H1 (cell line): ENCODE results near the gene INPP5A. TPM values are rescaled to one million over a fixed set of nuclear protein-coding genes. Genes with fewer than 3 reads are reported as not detected.

Experiments used
- CTCF ChIA-PET: fragments of 300-600 bp; sonication (Branson Sonifier 250); formaldehyde crosslinking; loops from one replicate; lab custom pipeline; 2021; ENCODE audit not compliant: partially characterized antibody; lab: Charles Lee
- POLR2A ChIA-PET: fragments of 300-600 bp; sonication (Branson Sonifier 250); formaldehyde crosslinking; loops from one replicate; lab custom pipeline; 2021; ENCODE audit warnings: inconsistent platforms; ENCODE audit not compliant: partially characterized antibody; lab: Charles Lee
- DNase-seq, 2 experiments: peaks; one replicate each; pipeline versions ENCODE4 v3.0.0 to v3.0.0-alpha.2; 2010 to 2022; ENCODE audit warnings: low spot score in 2 of 2, low read depth in 1 of 2, mixed read lengths in 1 of 2
- FAIRE-seq: peaks from 2 replicates; lab custom pipeline; 2011; peaks lifted over from hg19 to GRCh38; lab: Jason Lieb, UNC
- H2AFZ ChIP-seq: 2 replicates; pipeline ENCODE4 v1.8.1; 2012; ENCODE audit warnings: low read length, inconsistent platforms
- H2AK5ac ChIP-seq: 2 replicates; pipeline ENCODE4 v1.6.1; 2013; ENCODE audit warnings: low read depth, low read length
- H2BK120ac ChIP-seq: replicated peaks from 2 replicates; pipeline ENCODE3; 2013; ENCODE audit warnings: low read depth, low read length, inconsistent platforms
- H2BK12ac ChIP-seq: 2 replicates; pipeline ENCODE4 v1.6.1; 2013; ENCODE audit warnings: low read depth, low read length
- H2BK15ac ChIP-seq: 2 replicates; pipeline ENCODE4 v1.6.1; 2013; ENCODE audit warnings: low read length
- H2BK20ac ChIP-seq: 2 replicates; pipeline ENCODE4 v1.6.1; 2013; ENCODE audit warnings: low read length
- H2BK5ac ChIP-seq: 2 replicates; pipeline ENCODE4 v1.6.1; 2013; ENCODE audit warnings: low read depth, low read length
- H3K14ac ChIP-seq: 2 replicates; pipeline ENCODE4 v1.6.1; 2013; ENCODE audit warnings: inconsistent platforms; ENCODE audit not compliant: insufficient read length
- H3K18ac ChIP-seq: 2 replicates; pipeline ENCODE4 v1.6.1; 2013; ENCODE audit warnings: low read length; ENCODE audit errors: extremely low read depth
- H3K23ac ChIP-seq: 2 replicates; pipeline ENCODE4 v1.6.1; 2013; ENCODE audit warnings: inconsistent platforms; ENCODE audit not compliant: insufficient read length
- H3K23me2 ChIP-seq: 2 replicates; pipeline ENCODE4 v1.6.1; 2013; ENCODE audit warnings: low read depth, low read length
- H3K27ac ChIP-seq: 2 replicates; pipeline ENCODE4 v1.6.1; 2011; ENCODE audit warnings: low read depth, low read length, inconsistent platforms
- H3K27me3 ChIP-seq, 4 experiments: replicated peaks in 1 of 4; 1 replicate in 1 of 4; 2 replicates in 3 of 4; pipeline versions ENCODE4 v1.6.1 to v1.8.1; 2011 to 2013; ENCODE audit warnings: low read length in 3 of 4, mild to moderate bottlenecking in 3 of 4, inconsistent platforms in 2 of 4, mixed read lengths in 2 of 4, moderate library complexity in 1 of 4; ENCODE audit not compliant: control insufficient read depth in 3 of 4, insufficient read depth in 3 of 4; ENCODE audit errors: extremely low read depth in 1 of 4
- H3K36me3 ChIP-seq, 4 experiments: 2 replicates each; pipeline versions ENCODE4 v1.6.1 to v1.8.1; 2011 to 2013; ENCODE audit warnings: mild to moderate bottlenecking in 4 of 4, low read length in 3 of 4, moderate library complexity in 2 of 4, control low read depth in 1 of 4, inconsistent platforms in 1 of 4; ENCODE audit not compliant: insufficient read depth in 4 of 4, control insufficient read depth in 2 of 4
- H3K4ac ChIP-seq: replicated peaks from 2 replicates; pipeline ENCODE3; 2013; ENCODE audit warnings: low read length, low read depth, mixed read lengths, inconsistent platforms; ENCODE audit not compliant: insufficient read length
- H3K4me1 ChIP-seq, 4 experiments: replicated peaks in 1 of 4; 1 replicate in 1 of 4; 2 replicates in 3 of 4; pipeline versions ENCODE4 v1.6.1 to v1.8.1; 2011 to 2013; ENCODE audit warnings: low read length in 3 of 4, inconsistent platforms in 2 of 4, mixed read lengths in 1 of 4; ENCODE audit not compliant: insufficient read depth in 4 of 4, control insufficient read depth in 3 of 4
- H3K4me2 ChIP-seq, 2 experiments: 2 replicates each; pipeline versions ENCODE4 v1.6.1 to v1.8.1; 2011 to 2013; ENCODE audit warnings: low read depth in 2 of 2, low read length in 2 of 2, control low read depth in 1 of 2, inconsistent platforms in 1 of 2, mild to moderate bottlenecking in 1 of 2; ENCODE audit not compliant: insufficient read depth in 1 of 2
- H3K4me3 ChIP-seq, 4 experiments: fragments of 200-600, 300-600 bp in 1 of 4; sonication (generic), shearing (Covaris generic), sonication (Bioruptor Twin) in 1 of 4; 2 replicates each; pipeline versions ENCODE4 v1.5.1 to v1.8.1; 2011 to 2016; ENCODE audit warnings: low read length in 4 of 4, low read depth in 3 of 4, control low read depth in 2 of 4, inconsistent platforms in 2 of 4, mild to moderate bottlenecking in 2 of 4, mixed read lengths in 1 of 4, moderate library complexity in 1 of 4; ENCODE audit not compliant: insufficient read depth in 2 of 4; ENCODE audit errors: extremely low read depth in 1 of 4
- H3K56ac ChIP-seq: replicated peaks from 2 replicates; pipeline ENCODE3; 2013; ENCODE audit warnings: low read depth, mild to moderate bottlenecking, mixed read lengths, low read length, inconsistent platforms; ENCODE audit not compliant: insufficient read length
- H3K79me1 ChIP-seq: 2 replicates; pipeline ENCODE4 v1.6.1; 2013; ENCODE audit warnings: low read depth, low read length, control low read depth
- H3K79me2 ChIP-seq, 2 experiments: 2 replicates each; pipeline versions ENCODE4 v1.6.1 to v1.8.1; 2012 to 2013; ENCODE audit warnings: low read length in 2 of 2, mild to moderate bottlenecking in 2 of 2, inconsistent platforms in 1 of 2; ENCODE audit not compliant: insufficient read depth in 2 of 2, control insufficient read depth in 1 of 2
- H3K9ac ChIP-seq, 4 experiments: replicated peaks in 1 of 4; 1 replicate in 1 of 4; 2 replicates in 3 of 4; pipeline versions ENCODE4 v1.6.1 to v1.8.1; 2011 to 2013; ENCODE audit warnings: low read depth in 3 of 4, low read length in 3 of 4, control low read depth in 2 of 4, mild to moderate bottlenecking in 2 of 4, moderate library complexity in 2 of 4, inconsistent platforms in 1 of 4; ENCODE audit errors: extremely low read depth in 1 of 4
- H3K9me3 ChIP-seq, 2 experiments: 2 replicates each; pipeline versions ENCODE4 v1.6.1 to v1.8.1; 2012 to 2013; ENCODE audit warnings: mild to moderate bottlenecking in 2 of 2, moderate library complexity in 2 of 2, control low read depth in 1 of 2, inconsistent platforms in 1 of 2, low read depth in 1 of 2, low read length in 1 of 2, mixed read lengths in 1 of 2; ENCODE audit not compliant: insufficient read depth in 2 of 2
- H4K20me1 ChIP-seq, 2 experiments: replicated peaks in 1 of 2; 2 replicates each; pipeline versions ENCODE3 to v1.8.1; 2011 to 2013; ENCODE audit warnings: inconsistent platforms in 2 of 2, low read length in 2 of 2, mild to moderate bottlenecking in 1 of 2; ENCODE audit not compliant: insufficient read depth in 2 of 2, control insufficient read depth in 1 of 2
- H4K5ac ChIP-seq: 2 replicates; pipeline ENCODE4 v1.6.1; 2013; ENCODE audit warnings: low read length, low read depth, mixed read lengths, inconsistent platforms; ENCODE audit not compliant: insufficient read length
- H4K8ac ChIP-seq: 2 replicates; pipeline ENCODE4 v1.8.0; 2013; ENCODE audit warnings: mild to moderate bottlenecking, moderate library complexity, low read length, inconsistent platforms; ENCODE audit not compliant: insufficient read depth; ENCODE audit errors: extremely low read depth
- H4K91ac ChIP-seq: replicated peaks from 2 replicates; pipeline ENCODE3; 2013; ENCODE audit warnings: low read length, mixed read lengths, inconsistent platforms; ENCODE audit not compliant: insufficient read length
- BACH1 ChIP-seq: IDR thresholded peaks from 2 replicates; pipeline ENCODE4 v1.6.1; 2012; ENCODE audit warnings: low read length, improper control_type of control experiment
- CBX8 ChIP-seq: fragments of 300-800, 300-1000 bp; sonication (generic); IDR thresholded peaks from 2 replicates; pipeline ENCODE4 v1.7.1; 2016; ENCODE audit warnings: low read depth, low read length, borderline replicate concordance
- CEBPB ChIP-seq: IDR thresholded peaks from 2 replicates; pipeline ENCODE4 v1.6.1; 2012; ENCODE audit warnings: low read depth, low read length
- JUN ChIP-seq: IDR thresholded peaks from 2 replicates; pipeline ENCODE4 v1.6.1; 2011; ENCODE audit warnings: low read depth, mild to moderate bottlenecking, improper control_type of control experiment, low read length
- JUND ChIP-seq: IDR thresholded peaks from 2 replicates; pipeline ENCODE4 v1.6.1; 2011; ENCODE audit warnings: mild to moderate bottlenecking, improper control_type of control experiment, low read length
- KDM1A ChIP-seq: fragments of 200-600, 300-600 bp; sonication (generic); IDR thresholded peaks from 2 replicates; pipeline ENCODE4 v1.7.1; 2016; ENCODE audit warnings: mild to moderate bottlenecking, low read length, borderline replicate concordance
- POLR2A ChIP-seq, 2 experiments: IDR thresholded peaks; 1 replicate in 1 of 2; 2 replicates in 1 of 2; pipeline ENCODE4 v1.6.1; 2011; ENCODE audit warnings: low read depth in 2 of 2, low read length in 2 of 2, mild to moderate bottlenecking in 2 of 2; ENCODE audit errors: control extremely low read depth in 1 of 2
- RBBP5 ChIP-seq: IDR thresholded peaks from 2 replicates; pipeline ENCODE4 v1.7.1; 2012; ENCODE audit warnings: low read depth, mild to moderate bottlenecking, inconsistent platforms, low read length, moderate library complexity, borderline replicate concordance
- RFX5 ChIP-seq: IDR thresholded peaks from 2 replicates; pipeline ENCODE4 v1.6.1; 2011; ENCODE audit warnings: low read depth, low read length, improper control_type of control experiment, borderline replicate concordance
- RXRA ChIP-seq: IDR thresholded peaks from 2 replicates; pipeline ENCODE4 v1.6.1; 2011; ENCODE audit warnings: low read depth, mild to moderate bottlenecking, low read length, moderate library complexity; ENCODE audit not compliant: insufficient read depth
- SIRT6 ChIP-seq: IDR thresholded peaks from one replicate; pipeline ENCODE4 v1.7.1; 2012; ENCODE audit warnings: low read length, inconsistent platforms
- SP4 ChIP-seq: IDR thresholded peaks from 2 replicates; pipeline ENCODE4 v1.6.1; 2012; ENCODE audit warnings: low read length, inconsistent platforms
- SRF ChIP-seq: IDR thresholded peaks from 2 replicates; pipeline ENCODE4 v1.6.1; 2011; ENCODE audit warnings: mild to moderate bottlenecking, low read depth, low read length, moderate library complexity
- TAF7 ChIP-seq: optimal IDR thresholded peaks from 2 replicates; pipeline ENCODE3; 2011; ENCODE audit warnings: low read depth, mild to moderate bottlenecking, inconsistent platforms, low read length, moderate library complexity, borderline replicate concordance
- TCF12 ChIP-seq: IDR thresholded peaks from 2 replicates; pipeline ENCODE4 v1.6.1; 2011; ENCODE audit warnings: low read depth, mild to moderate bottlenecking, low read length
- WGBS, 2 experiments: shearing (Covaris generic) in 1 of 2; methylation state at CpG; one replicate each; pipeline versions ENCODE4 v1.1.6 to v1.1.7; 2013 to 2015; ENCODE audit warnings: low lambda C conversion rate in 2 of 2, mixed read lengths in 2 of 2, inconsistent platforms in 1 of 2, low coverage in 1 of 2, missing lambda C conversion rate in 1 of 2; ENCODE audit not compliant: insufficient replicate concordance in 2 of 2, insufficient coverage in 1 of 2, insufficient read length in 1 of 2; ENCODE audit errors: extremely low coverage in 1 of 2, missing lambda C conversion rate in 1 of 2; 5-methylcytosine and 5-hydroxymethylcytosine counted together
- polyA plus RNA-seq, 7 experiments: library from polyadenylated mRNA; depleted of rRNA in 3 of 7; stranded (reverse) in 5 of 7; unstranded in 2 of 7; fragments of >200 nt in 5 of 7; fragments of 200-250 nt in 2 of 7; gene quantifications; 1 replicate in 5 of 7; 2 replicates in 1 of 7; 4 replicates in 1 of 7; pipeline versions ENCODE4 v1.2.1 to v1.2.3, GENCODE V29; 2011 to 2013; ENCODE audit warnings: missing spikeins in 2 of 7, mixed read lengths in 2 of 7
- total RNA-seq: library from RNA; stranded (reverse); fragmentation: NEBNext Ultra II Directional; extraction: Animal tissue kit (Norgen Biotek cat#: 25700); gene quantifications from 2 replicates; pipeline ENCODE4 v1.2.1, GENCODE V29; 2021

The INPP5A gene
- total and polyA plus RNA-seq, 2 of the 8 experiments (the other 6 are each of a cell fraction or from before 2014, with no cell fraction given), result 19.7 to 27.5 TPM

GRCh38 chr10:132541129-132541528, 3.5 kb downstream of the INPP5A start:
- peaks cover 4 to 19% of the 10 kb centered on the region in 2 experiments for H4K20me1 ChIP-seq
- no peak overlapping the region for H3K56ac ChIP-seq
- no peak overlapping the region for H3K4ac ChIP-seq
- H3K4me3 ChIP-seq, result no peak overlapping the region
- no peak overlapping the region for H4K8ac ChIP-seq
- H3K18ac ChIP-seq, result no peak overlapping the region
- no peak overlapping the region for H3K27ac ChIP-seq
- DNase-seq (no peak), FAIRE-seq (no peak)
- H2BK12ac ChIP-seq, result 0 out of 2 replicates have a peak overlapping the region, but pooled peaks have one; percentile 33
- WGBS, 2 experiments, result 89% methylated on average over 11 of the region's 11 CpGs; no CpG with 5 or more reads in 1 of the 2 experiments
- no peak overlapping the region for H4K91ac ChIP-seq
- H2BK15ac ChIP-seq, result 0 out of 2 replicates have a peak overlapping the region, but pooled peaks have one; percentile 8
- H3K4me2 ChIP-seq, result no peak overlapping the region
- peaks cover 6% of the 10 kb centered on the region; the same call in 1 of the 2 replicates for H3K23me2 ChIP-seq
- H2BK20ac ChIP-seq, result no peak overlapping the region
- CTCF ChIA-PET, result interaction anchor here (1.4 to 3.1 kb wide), 6 partner anchors 13 to 92 kb away, joined by 3 to 11 read pairs (median 7); no protein-coding TSS in a partner anchor
- no peak overlapping the region for H2AFZ ChIP-seq
- H3K79me1 ChIP-seq, result peaks cover 8% of the 10 kb centered on the region
- no peak overlapping the region for H3K14ac ChIP-seq
- no peak overlapping the region for H4K5ac ChIP-seq
- POLR2A ChIA-PET, result interaction anchor here (0.9 to 1.3 kb wide), 2 partner anchors 10 to 19 kb away, joined by 3 to 4 read pairs; no protein-coding TSS in a partner anchor
- no peaks in the 10 kb centered on the region for H3K36me3 ChIP-seq
- peaks cover 0 to 34% (median 21%) of the 10 kb centered on the region in 4 experiments; a peak in 6 of 7 replicates for H3K4me1 ChIP-seq
- H3K9ac ChIP-seq, result no peak overlapping the region
- peaks cover 0 to 40% of the 10 kb centered on the region in 2 experiments; a peak in 2 of 4 replicates for H3K79me2 ChIP-seq
- TF ChIP-seq CEBPB (no peak), TCF12 (no peak), TAF7 (no peak), JUN (no peak), SP4 (no peak), SIRT6 (no peak), RBBP5 (no peak), RFX5 (no peak), CBX8 (no peak), JUND (no peak), SRF (no peak), RXRA (no peak), KDM1A (no peak), BACH1 (no peak), POLR2A (IDR thresholded peaks at IDR 0.05; ENCODE audit: control extremely low read depth in 1 of 2, low read depth in 2 of 2, low read length in 2 of 2) (no peak)
- no peak overlapping the region for H2AK5ac ChIP-seq
- H3K27me3 ChIP-seq, result peaks cover 0 to 9% (median 7%) of the 10 kb centered on the region in 4 experiments; a peak in 5 of 7 replicates
- H2BK120ac ChIP-seq, result no peak overlapping the region
- no peak overlapping the region for H2BK5ac ChIP-seq
- H3K23ac ChIP-seq, result no peak overlapping the region
- no peaks in the 10 kb centered on the region for H3K9me3 ChIP-seq
